H9 (cell line): ENCODE results near the gene CDK5. TPM values are rescaled to one million over a fixed set of nuclear protein-coding genes. Genes with fewer than 3 reads are reported as not detected.

Experiments
- DNase-seq: peaks from one replicate; pipeline ENCODE4 v3.0.0-alpha.2; 2017
- H2AFZ ChIP-seq: one replicate; pipeline ENCODE4 v1.6.1; 2013; ENCODE audit warnings: mild to moderate bottlenecking, low read length, control low read depth, moderate library complexity
- H2AK5ac ChIP-seq: 2 replicates; pipeline ENCODE4 v1.6.1; 2013; ENCODE audit warnings: low read length, control low read depth, mixed read lengths; ENCODE audit not compliant: insufficient read length
- H2BK120ac ChIP-seq: one replicate; pipeline ENCODE4 v1.6.1; 2013; ENCODE audit warnings: low read depth, mild to moderate bottlenecking, low read length, control low read depth, inconsistent platforms; ENCODE audit not compliant: poor library complexity, severe bottlenecking
- H2BK12ac ChIP-seq: 2 replicates; pipeline ENCODE4 v1.6.1; 2013; ENCODE audit warnings: low read length, control low read depth, mixed read lengths, low read depth; ENCODE audit not compliant: insufficient read length
- H2BK15ac ChIP-seq: 2 replicates; pipeline ENCODE4 v1.6.1; 2013; ENCODE audit warnings: low read depth, low read length, control low read depth
- H2BK20ac ChIP-seq: one replicate; pipeline ENCODE4 v1.6.1; 2013; ENCODE audit warnings: low read depth, mild to moderate bottlenecking, low read length, control low read depth, inconsistent platforms; ENCODE audit not compliant: poor library complexity, severe bottlenecking
- H2BK5ac ChIP-seq: 2 replicates; pipeline ENCODE4 v1.6.1; 2013; ENCODE audit warnings: low read length, control low read depth, mixed read lengths; ENCODE audit not compliant: insufficient read length
- H3K14ac ChIP-seq: 2 replicates; pipeline ENCODE4 v1.6.1; 2013; ENCODE audit warnings: low read length, control low read depth; ENCODE audit not compliant: insufficient read depth
- H3K18ac ChIP-seq: 2 replicates; pipeline ENCODE4 v1.6.1; 2013; ENCODE audit warnings: low read depth, mild to moderate bottlenecking, mixed read lengths, low read length, control low read depth; ENCODE audit not compliant: insufficient read length
- H3K23ac ChIP-seq: 2 replicates; pipeline ENCODE4 v1.6.1; 2013; ENCODE audit warnings: low read length, control low read depth, mixed read lengths, low read depth; ENCODE audit not compliant: insufficient read length
- H3K23me2 ChIP-seq: 2 replicates; pipeline ENCODE4 v1.6.1; 2013; ENCODE audit warnings: low read depth, mild to moderate bottlenecking, mixed read lengths, low read length, control low read depth; ENCODE audit not compliant: insufficient read length, poor library complexity, severe bottlenecking
- H3K27ac ChIP-seq: 2 replicates; pipeline ENCODE4 v1.5.1; 2013; ENCODE audit warnings: low read length, control low read depth, mixed read lengths, low read depth; ENCODE audit not compliant: insufficient read length
- H3K27me3 ChIP-seq: 2 replicates; pipeline ENCODE4 v1.6.1; 2013; ENCODE audit warnings: low read length, control low read depth, inconsistent platforms; ENCODE audit not compliant: insufficient read depth
- H3K4ac ChIP-seq: 2 replicates; pipeline ENCODE4 v1.6.1; 2013; ENCODE audit warnings: low read depth, mild to moderate bottlenecking, control low read depth, inconsistent platforms, low read length, moderate library complexity
- H3K4me1 ChIP-seq: 2 replicates; pipeline ENCODE4 v1.6.1; 2013; ENCODE audit warnings: low read length, control low read depth, inconsistent platforms; ENCODE audit not compliant: insufficient read depth
- H3K4me2 ChIP-seq: 2 replicates; pipeline ENCODE4 v1.6.1; 2013; ENCODE audit warnings: low read length, control low read depth, mixed read lengths; ENCODE audit not compliant: insufficient read length, insufficient read depth
- H3K56ac ChIP-seq: 2 replicates; pipeline ENCODE4 v1.6.1; 2013; ENCODE audit warnings: low read depth, mild to moderate bottlenecking, mixed read lengths, low read length, control low read depth; ENCODE audit not compliant: insufficient read length
- H3K79me1 ChIP-seq: 2 replicates; pipeline ENCODE4 v1.6.1; 2013; ENCODE audit warnings: low read depth, mild to moderate bottlenecking, moderate library complexity, low read length, control low read depth, inconsistent platforms; ENCODE audit not compliant: insufficient read depth, poor library complexity, severe bottlenecking
- H3K79me2 ChIP-seq: 2 replicates; pipeline ENCODE4 v1.6.1; 2013; ENCODE audit warnings: low read length, control low read depth, inconsistent platforms; ENCODE audit not compliant: insufficient read depth
- H3K9ac ChIP-seq: 2 replicates; pipeline ENCODE4 v1.6.1; 2013; ENCODE audit warnings: low read length, control low read depth, mixed read lengths; ENCODE audit not compliant: insufficient read length; ENCODE audit errors: extremely low read depth
- H3K9me3 ChIP-seq: one replicate; pipeline ENCODE4 v1.6.1; 2013; ENCODE audit warnings: low read depth, low read length, inconsistent platforms; ENCODE audit not compliant: control insufficient read depth
- H3T11ph ChIP-seq: one replicate; pipeline ENCODE4 v1.6.1; 2013; ENCODE audit warnings: mild to moderate bottlenecking, low read length, control low read depth, inconsistent platforms
- H4K20me1 ChIP-seq: one replicate; pipeline ENCODE4 v1.6.1; 2013; ENCODE audit not compliant: control insufficient read depth, insufficient read length, insufficient read depth
- H4K5ac ChIP-seq: 2 replicates; pipeline ENCODE4 v1.6.1; 2013; ENCODE audit warnings: low read depth, mild to moderate bottlenecking, mixed read lengths, low read length, control low read depth; ENCODE audit not compliant: insufficient read length
- H4K8ac ChIP-seq: replicated peaks from 2 replicates; pipeline ENCODE4 v1.6.1; 2013; ENCODE audit warnings: low read length, control low read depth, mixed read lengths, low read depth; ENCODE audit not compliant: insufficient read length
- H4K91ac ChIP-seq: 2 replicates; pipeline ENCODE4 v1.6.1; 2013; ENCODE audit warnings: low read depth, mild to moderate bottlenecking, moderate library complexity, mixed read lengths, low read length, control low read depth; ENCODE audit not compliant: insufficient read length
- H3K27ac Mint-ChIP-seq, 3 experiments: 2 replicates in 2 of 3; 3 replicates in 1 of 3; pipeline ENCODE4 v1.8.0; 2020 to 2021; ENCODE audit warnings: mixed read lengths in 3 of 3, mild to moderate bottlenecking in 1 of 3, moderate library complexity in 1 of 3
- H3K27me3 Mint-ChIP-seq: 2 replicates; pipeline ENCODE4 v1.8.0; 2021; ENCODE audit warnings: low read depth, mild to moderate bottlenecking, moderate library complexity, mixed read lengths
- H3K36me3 Mint-ChIP-seq, 3 experiments: 2 replicates in 2 of 3; 3 replicates in 1 of 3; pipeline ENCODE4 v1.8.0; 2020 to 2021; ENCODE audit warnings: low read depth in 3 of 3, mixed read lengths in 3 of 3; ENCODE audit not compliant: insufficient read depth in 1 of 3
- H3K4me1 Mint-ChIP-seq, 2 experiments: 2 replicates each; pipeline ENCODE4 v1.8.0; 2020; ENCODE audit warnings: mixed read lengths in 2 of 2
- H3K4me3 Mint-ChIP-seq, 2 experiments: 2 replicates in 1 of 2; 3 replicates in 1 of 2; pipeline ENCODE4 v1.8.0; 2020 to 2021; ENCODE audit warnings: mild to moderate bottlenecking in 2 of 2, mixed read lengths in 2 of 2, moderate library complexity in 1 of 2
- H3K9me3 Mint-ChIP-seq, 2 experiments: 2 replicates in 1 of 2; 3 replicates in 1 of 2; pipeline ENCODE4 v1.8.0; 2020; ENCODE audit warnings: mild to moderate bottlenecking in 2 of 2, mixed read lengths in 2 of 2, moderate library complexity in 1 of 2
- WGBS: extraction: QIAGEN DNeasy Blood & Tissue Kit; methylation state at CpG from one replicate; pipeline ENCODE4 v1.1.7; 2013; ENCODE audit warnings: missing lambda C conversion rate, low lambda C conversion rate, mixed read lengths; ENCODE audit not compliant: insufficient read length; ENCODE audit errors: extremely low coverage; 5-methylcytosine and 5-hydroxymethylcytosine counted together
- total RNA-seq: library from RNA; stranded (reverse); gene quantifications from 2 replicates; pipeline ENCODE4 v1.2.1, GENCODE V29; 2021
- TF ChIP-seq, protein P1 (sequence below): fragments of 200-600 bp; sonication (generic); conservative IDR thresholded peaks from 3 replicates; pipeline ENCODE4 v1.8.0; 2021; ENCODE audit warnings: antibody characterized with exemption, mild to moderate bottlenecking

CDK5 gene
- total RNA-seq, 1 experiment from 2014 or later: 19.9 TPM

- peak overlapping the region; percentile 80 for H3K14ac ChIP-seq
- H3K27ac Mint-ChIP-seq: no peak overlapping the region
- H4K91ac ChIP-seq: no peak overlapping the region
- no CpG with 5 or more reads among the region's 26 CpGs for WGBS
- DNase-seq: peak; percentile 43
- peaks cover 59% of the 10 kb centered on the region for H3K27me3 Mint-ChIP-seq
- no peak overlapping the region for H3K9ac ChIP-seq
- H2BK5ac ChIP-seq: no peak overlapping the region
- peaks cover 4 to 6% (median 6%) of the 10 kb centered on the region in 3 experiments; a peak in 6 of 7 replicates for H3K36me3 Mint-ChIP-seq
- no peak overlapping the region for H2BK15ac ChIP-seq
- H3K9me3 ChIP-seq: no peaks in the 10 kb centered on the region
- H2AK5ac ChIP-seq: no peak overlapping the region
- H3K4me1 Mint-ChIP-seq: peaks cover 27 to 53% of the 10 kb centered on the region in 2 experiments
- no peak overlapping the region for H3K56ac ChIP-seq
- peaks cover 0 to 2% of the 10 kb centered on the region in 2 experiments; a peak in 2 of 5 replicates for H3K9me3 Mint-ChIP-seq
- H3K23me2 ChIP-seq: peaks cover 7% of the 10 kb centered on the region
- no peak overlapping the region for H4K5ac ChIP-seq
- H3K4ac ChIP-seq: no peak overlapping the region
- H4K20me1 ChIP-seq: no peaks in the 10 kb centered on the region
- H3K4me1 ChIP-seq: peaks cover 4% of the 10 kb centered on the region; the same call in 1 of the 2 replicates
- H2BK12ac ChIP-seq: no peak overlapping the region
- no peaks in the 10 kb centered on the region for H3K79me1 ChIP-seq
- peak overlapping the region; percentile 63 to 74 for H3K4me3 Mint-ChIP-seq
- no peaks in the 10 kb centered on the region for H3K79me2 ChIP-seq
- H2AFZ ChIP-seq: no peak overlapping the region
- H3K27ac ChIP-seq: no peak overlapping the region
- no peak overlapping the region for H3T11ph ChIP-seq
- TF ChIP-seq, protein P1, sequence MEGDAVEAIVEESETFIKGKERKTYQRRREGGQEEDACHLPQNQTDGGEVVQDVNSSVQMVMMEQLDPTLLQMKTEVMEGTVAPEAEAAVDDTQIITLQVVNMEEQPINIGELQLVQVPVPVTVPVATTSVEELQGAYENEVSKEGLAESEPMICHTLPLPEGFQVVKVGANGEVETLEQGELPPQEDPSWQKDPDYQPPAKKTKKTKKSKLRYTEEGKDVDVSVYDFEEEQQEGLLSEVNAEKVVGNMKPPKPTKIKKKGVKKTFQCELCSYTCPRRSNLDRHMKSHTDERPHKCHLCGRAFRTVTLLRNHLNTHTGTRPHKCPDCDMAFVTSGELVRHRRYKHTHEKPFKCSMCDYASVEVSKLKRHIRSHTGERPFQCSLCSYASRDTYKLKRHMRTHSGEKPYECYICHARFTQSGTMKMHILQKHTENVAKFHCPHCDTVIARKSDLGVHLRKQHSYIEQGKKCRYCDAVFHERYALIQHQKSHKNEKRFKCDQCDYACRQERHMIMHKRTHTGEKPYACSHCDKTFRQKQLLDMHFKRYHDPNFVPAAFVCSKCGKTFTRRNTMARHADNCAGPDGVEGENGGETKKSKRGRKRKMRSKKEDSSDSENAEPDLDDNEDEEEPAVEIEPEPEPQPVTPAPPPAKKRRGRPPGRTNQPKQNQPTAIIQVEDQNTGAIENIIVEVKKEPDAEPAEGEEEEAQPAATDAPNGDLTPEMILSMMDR: no peak
- no peak overlapping the region for H2BK120ac ChIP-seq
- no peak overlapping the region for H4K8ac ChIP-seq
- H3K4me2 ChIP-seq: peak overlapping the region; percentile 25
- H3K18ac ChIP-seq: peak overlapping the region; percentile 60
- H2BK20ac ChIP-seq: no peak overlapping the region
- no peak overlapping the region for H3K23ac ChIP-seq
- H3K27me3 ChIP-seq: no peaks in the 10 kb centered on the region; the same call in 1 of the 2 replicates
Measured at GRCh38 chr7:151013356-151013732, 44.4 kb downstream of the CDK5 start.
